RWPE1 (cell line): ENCODE measurements around the gene SEC11A.
A peak's percentile ranks its signal among the peaks of the same experiment; 100 is the strongest.

Source experiments
- CTCF ChIA-PET: fragments of 350-600 bp; sonication (Branson Sonifier 250); formaldehyde crosslinking; extraction: SDS; loops from one replicate; lab custom pipeline; 2021; lab: Yijun Ruan, JAX
- POLR2A ChIA-PET: fragments of 400-600 bp; formaldehyde crosslinking; extraction: SDS; loops from one replicate; lab custom pipeline; 2020; ENCODE audit warnings: antibody characterized with exemption; ENCODE audit not compliant: low non-redundant PET; lab: Yijun Ruan, JAX
- DNase-seq: peaks from one replicate; pipeline ENCODE4 v3.0.0; 2012; ENCODE audit warnings: low spot score
- H3K27ac ChIP-seq: fragments of 450-650 bp; 2 replicates; pipeline ENCODE4 v1.5.1; 2017
- CTCF ChIP-seq: fragments of 450-650 bp; conservative IDR thresholded peaks from 2 replicates; pipeline ENCODE4 v1.5.1; 2017; ENCODE audit warnings: low read depth, mild to moderate bottlenecking

SEC11A gene

GRCh38 chr15:84653584-84653909 is 62.4 kb downstream of the SEC11A start:
- CTCF ChIA-PET, result interaction anchor here (0.5 to 1.3 kb wide), 5 partner anchors 23 to 275 kb away, joined by 3 to 5 read pairs (median 4); partner anchors contain the start of gene ZSCAN2
- no peak for TF ChIP-seq CTCF
- POLR2A ChIA-PET, result interaction anchor here (1.2 kb wide), 1 partner anchor 22 kb away, joined by 3 read pairs; no protein-coding TSS in a partner anchor
- H3K27ac ChIP-seq, result peak overlapping the region; percentile 88
- no peak for DNase-seq

- ChIA-PET CTCF (interaction anchor here (0.7 kb wide), 2 partner anchors 11 to 77 kb away, joined by 3 to 4 read pairs; no protein-coding TSS in a partner anchor), POLR2A (no interaction called here)
- DNase-seq, result no peak
- no peak for TF ChIP-seq CTCF
- no peak overlapping the region for H3K27ac ChIP-seq
Measured at GRCh38 chr15:84649706-84650105, 66.2 kb downstream of the SEC11A start.

GRCh38 chr15:84648539-84648938 is 67.4 kb downstream of the SEC11A start:
- no peak for DNase-seq
- ChIA-PET POLR2A (no interaction called here), CTCF (interaction anchor here (0.7 to 1.0 kb wide), 3 partner anchors 10 to 157 kb away, joined by 3 to 4 read pairs (median 3); no protein-coding TSS in a partner anchor)
- no peak overlapping the region for H3K27ac ChIP-seq
- no peak for TF ChIP-seq CTCF

- DNase-seq, result no peak
- ChIA-PET CTCF (interaction anchor here (0.7 kb wide), 1 partner anchor 115 kb away, joined by 5 read pairs; no protein-coding TSS in a partner anchor), POLR2A (no interaction called here)
- no peak overlapping the region for H3K27ac ChIP-seq
- no peak for TF ChIP-seq CTCF
Measured at GRCh38 chr15:84647726-84648125, 68.2 kb downstream of the SEC11A start.

GRCh38 chr15:84645997-84646396 is 69.9 kb downstream of the SEC11A start:
- ChIA-PET POLR2A (no interaction called here), CTCF (no interaction called here)
- DNase-seq, result no peak
- H3K27ac ChIP-seq, result peak overlapping the region; percentile 7; the same call in 1 of the 2 replicates
- no peak for TF ChIP-seq CTCF

- peak overlapping the region; percentile 7; the same call in 1 of the 2 replicates for H3K27ac ChIP-seq
- DNase-seq, result no peak
- ChIA-PET CTCF (no interaction called here), POLR2A (no interaction called here)
- no peak for TF ChIP-seq CTCF
Measured at GRCh38 chr15:84645496-84645895, 70.4 kb downstream of the SEC11A start.
